CD8-positive, alpha-beta memory T cell (primary cell): ENCODE results near the gene USP4. TPM values are rescaled to one million over a fixed set of nuclear protein-coding genes. Genes with fewer than 3 reads are reported as not detected.
A peak's percentile ranks its signal among the peaks of the same experiment; 100 is the strongest.

ENCODE experiments used
- CTCF ChIA-PET: fragments of 350-600 bp; sonication (Branson Sonifier 250); formaldehyde crosslinking; loops from one replicate; lab custom pipeline; 2021; ENCODE audit warnings: antibody characterized with exemption; lab: Charles Lee
- POLR2A ChIA-PET: fragments of 350-600 bp; sonication (Branson Sonifier 250); formaldehyde crosslinking; loops from one replicate; lab custom pipeline; 2021; ENCODE audit warnings: antibody characterized with exemption; lab: Charles Lee
- DNase-seq, 5 donors: peaks; one replicate each; pipeline versions ENCODE4 v3.0.0 to v3.0.0-alpha.2; 2020 to 2022; ENCODE audit warnings: mixed read lengths in 1 of 5
- H3K27ac ChIP-seq: one replicate; pipeline ENCODE4 v1.7.0; 2013; ENCODE audit warnings: low read depth, mild to moderate bottlenecking, low read length, moderate library complexity
- H3K27me3 ChIP-seq: 2 replicates; pipeline ENCODE4 v1.7.0; 2013; ENCODE audit warnings: low read length, mild to moderate bottlenecking; ENCODE audit not compliant: insufficient read depth, poor library complexity, severe bottlenecking
- H3K36me3 ChIP-seq: 2 replicates; pipeline ENCODE4 v1.7.0; 2013; ENCODE audit warnings: mild to moderate bottlenecking, low read length, moderate library complexity; ENCODE audit not compliant: insufficient read depth
- H3K4me1 ChIP-seq: 2 replicates; pipeline ENCODE4 v1.7.0; 2013; ENCODE audit warnings: mild to moderate bottlenecking, low read length, moderate library complexity; ENCODE audit not compliant: insufficient read depth
- H3K4me3 ChIP-seq: 2 replicates; pipeline ENCODE4 v1.7.0; 2013; ENCODE audit warnings: mild to moderate bottlenecking, low read length
- H3K9me3 ChIP-seq: 2 replicates; pipeline ENCODE4 v1.7.0; 2013; ENCODE audit warnings: mild to moderate bottlenecking, low read length
- H3K27ac Mint-ChIP-seq, 8 donors: one replicate each; pipeline ENCODE4 v1.8.0; 2020 to 2021; ENCODE audit warnings: mixed read lengths in 8 of 8, mild to moderate bottlenecking in 6 of 8, inconsistent platforms in 3 of 8, moderate library complexity in 3 of 8
- H3K27me3 Mint-ChIP-seq, 2 donors: one replicate each; pipeline ENCODE4 v1.8.0; 2020 to 2021; ENCODE audit warnings: mixed read lengths in 2 of 2, mild to moderate bottlenecking in 1 of 2, moderate library complexity in 1 of 2
- H3K36me3 Mint-ChIP-seq, 3 donors: one replicate each; pipeline ENCODE4 v1.8.0; 2020 to 2021; ENCODE audit warnings: mixed read lengths in 3 of 3, inconsistent platforms in 1 of 3, mild to moderate bottlenecking in 1 of 3
- H3K4me1 Mint-ChIP-seq, 3 donors: one replicate each; pipeline ENCODE4 v1.8.0; 2020 to 2021; ENCODE audit warnings: mixed read lengths in 3 of 3, inconsistent platforms in 1 of 3, mild to moderate bottlenecking in 1 of 3
- H3K4me3 Mint-ChIP-seq, 7 donors: one replicate each; pipeline ENCODE4 v1.8.0; 2020 to 2021; ENCODE audit warnings: mixed read lengths in 7 of 7, mild to moderate bottlenecking in 6 of 7, moderate library complexity in 4 of 7, inconsistent platforms in 2 of 7
- H3K9me3 Mint-ChIP-seq, 5 donors: one replicate each; pipeline ENCODE4 v1.8.0; 2020 to 2022; ENCODE audit warnings: mixed read lengths in 5 of 5, mild to moderate bottlenecking in 3 of 5, moderate library complexity in 2 of 5, inconsistent platforms in 1 of 5
- polyA plus RNA-seq: library from polyadenylated mRNA; unstranded; fragments of 300-500 nt; fragmentation: Illumina TruSeq; gene quantifications from one replicate; pipeline ENCODE4 v1.2.3, GENCODE V29; 2021
- total RNA-seq, 2 experiments: library from RNA; stranded (reverse); gene quantifications; one replicate each; pipeline ENCODE4 v1.2.3, GENCODE V29; 2021

Gene USP4
- total and polyA plus RNA-seq, 3 experiments from 2014 or later: 69.9 to 73.0 (median 72.6) TPM

- Mint-ChIP-seq H3K4me1 (peaks cover 4 to 6% (median 5%) of the 10 kb centered on the region in 3 donors), H3K9me3 (no peaks in the 10 kb centered on the region), H3K27ac (no peak overlapping the region), H3K4me3 (no peak overlapping the region), H3K36me3 (peaks cover 0 to 18% (median 2%) of the 10 kb centered on the region in 3 donors), H3K27me3 (no peaks in the 10 kb centered on the region)
- Histone ChIP-seq H3K36me3 (no peaks in the 10 kb centered on the region), H3K4me3 (no peak overlapping the region), H3K27me3 (no peaks in the 10 kb centered on the region), H3K27ac (no peak overlapping the region), H3K4me1 (peaks cover 6% of the 10 kb centered on the region), H3K9me3 (no peaks in the 10 kb centered on the region)
- CTCF ChIA-PET: no interaction called here
- POLR2A ChIA-PET: no interaction called here
- DNase-seq: no peak
These were observed 68.8 kb downstream of the USP4 start for GRCh38 chr3:49271047-49271446.

- Histone ChIP-seq H3K27me3 (no peaks in the 10 kb centered on the region), H3K4me1 (no peaks in the 10 kb centered on the region), H3K36me3 (no peaks in the 10 kb centered on the region), H3K4me3 (no peak overlapping the region), H3K9me3 (no peaks in the 10 kb centered on the region), H3K27ac (no peak overlapping the region)
- no peaks in the 10 kb centered on the region for H3K9me3 Mint-ChIP-seq
- H3K4me1 Mint-ChIP-seq: no peaks in the 10 kb centered on the region
- no peak overlapping the region for H3K4me3 Mint-ChIP-seq
- peaks cover 0 to 18% (median 2%) of the 10 kb centered on the region in 3 donors for H3K36me3 Mint-ChIP-seq
- DNase-seq: no peak
- CTCF ChIA-PET: no interaction called here
- no peaks in the 10 kb centered on the region for H3K27me3 Mint-ChIP-seq
- H3K27ac Mint-ChIP-seq: no peak overlapping the region
- POLR2A ChIA-PET: no interaction called here
These were observed 69.7 kb downstream of the USP4 start for GRCh38 chr3:49270156-49270500.

GRCh38 chr3:49269443-49270155 lies 70.3 kb downstream of the USP4 start:
- Mint-ChIP-seq H3K27ac (no peak overlapping the region), H3K9me3 (no peaks in the 10 kb centered on the region), H3K36me3 (peaks cover 0 to 18% (median 2%) of the 10 kb centered on the region in 3 donors), H3K4me3 (no peak overlapping the region), H3K27me3 (no peaks in the 10 kb centered on the region), H3K4me1 (no peaks in the 10 kb centered on the region)
- H3K4me3 ChIP-seq: no peak overlapping the region
- POLR2A ChIA-PET: no interaction called here
- no peaks in the 10 kb centered on the region for H3K4me1 ChIP-seq
- no peak overlapping the region for H3K27ac ChIP-seq
- H3K9me3 ChIP-seq: no peaks in the 10 kb centered on the region
- H3K36me3 ChIP-seq: no peaks in the 10 kb centered on the region
- H3K27me3 ChIP-seq: no peaks in the 10 kb centered on the region
- CTCF ChIA-PET: no interaction called here
- no peak for DNase-seq

- Mint-ChIP-seq H3K9me3 (no peaks in the 10 kb centered on the region), H3K4me1 (no peaks in the 10 kb centered on the region), H3K36me3 (peaks cover 0 to 18% (median 2%) of the 10 kb centered on the region in 3 donors), H3K27ac (peak overlapping the region in 1 of 8 donors; percentile 5), H3K4me3 (no peak overlapping the region), H3K27me3 (no peaks in the 10 kb centered on the region)
- POLR2A ChIA-PET: no interaction called here
- no peaks in the 10 kb centered on the region for H3K36me3 ChIP-seq
- no peaks in the 10 kb centered on the region for H3K4me1 ChIP-seq
- no peaks in the 10 kb centered on the region for H3K27me3 ChIP-seq
- no peak overlapping the region for H3K4me3 ChIP-seq
- no peak overlapping the region for H3K27ac ChIP-seq
- CTCF ChIA-PET: no interaction called here
- H3K9me3 ChIP-seq: no peaks in the 10 kb centered on the region
- DNase-seq: no peak
These were observed 73.3 kb downstream of the USP4 start for GRCh38 chr3:49266410-49267095.

- no peaks in the 10 kb centered on the region for H3K27me3 ChIP-seq
- H3K36me3 Mint-ChIP-seq: peaks cover 0 to 15% (median 2%) of the 10 kb centered on the region in 3 donors
- CTCF ChIA-PET: interaction anchor here (0.7 kb wide), 1 partner anchor 12 kb away, joined by 3 read pairs; no protein-coding TSS in a partner anchor
- POLR2A ChIA-PET: no interaction called here
- no peaks in the 10 kb centered on the region for H3K9me3 Mint-ChIP-seq
- no peaks in the 10 kb centered on the region for H3K9me3 ChIP-seq
- H3K4me1 ChIP-seq: no peaks in the 10 kb centered on the region
- no peak overlapping the region for H3K4me3 ChIP-seq
- no peaks in the 10 kb centered on the region for H3K36me3 ChIP-seq
- no peaks in the 10 kb centered on the region for H3K27me3 Mint-ChIP-seq
- H3K27ac Mint-ChIP-seq: no peak overlapping the region
- no peak overlapping the region for H3K27ac ChIP-seq
- H3K4me3 Mint-ChIP-seq: no peak overlapping the region
- H3K4me1 Mint-ChIP-seq: no peaks in the 10 kb centered on the region
- DNase-seq: no peak
These were observed 74.0 kb downstream of the USP4 start for GRCh38 chr3:49265661-49266386.

GRCh38 chr3:49263159-49263889 lies 76.5 kb downstream of the USP4 start:
- H3K4me1 ChIP-seq: no peaks in the 10 kb centered on the region
- H3K36me3 ChIP-seq: no peaks in the 10 kb centered on the region
- Mint-ChIP-seq H3K36me3 (peaks cover 0 to 2% (median 0%) of the 10 kb centered on the region in 3 donors), H3K4me1 (no peaks in the 10 kb centered on the region), H3K9me3 (no peaks in the 10 kb centered on the region), H3K27ac (no peak overlapping the region), H3K27me3 (no peaks in the 10 kb centered on the region), H3K4me3 (no peak overlapping the region)
- POLR2A ChIA-PET: no interaction called here
- DNase-seq: no peak
- CTCF ChIA-PET: no interaction called here
- no peak overlapping the region for H3K27ac ChIP-seq
- H3K27me3 ChIP-seq: no peaks in the 10 kb centered on the region
- no peaks in the 10 kb centered on the region for H3K9me3 ChIP-seq
- H3K4me3 ChIP-seq: no peak overlapping the region

- no peaks in the 10 kb centered on the region for H3K36me3 ChIP-seq
- no peaks in the 10 kb centered on the region for H3K9me3 Mint-ChIP-seq
- H3K36me3 Mint-ChIP-seq: no peaks in the 10 kb centered on the region
- H3K27ac ChIP-seq: no peak overlapping the region
- no peak overlapping the region for H3K4me3 ChIP-seq
- no peaks in the 10 kb centered on the region for H3K27me3 ChIP-seq
- no peaks in the 10 kb centered on the region for H3K27me3 Mint-ChIP-seq
- no peaks in the 10 kb centered on the region for H3K9me3 ChIP-seq
- no peak for DNase-seq
- no peaks in the 10 kb centered on the region for H3K4me1 ChIP-seq
- ChIA-PET CTCF (no interaction called here), POLR2A (no interaction called here)
- no peak overlapping the region for H3K27ac Mint-ChIP-seq
- H3K4me1 Mint-ChIP-seq: no peaks in the 10 kb centered on the region
- no peak overlapping the region for H3K4me3 Mint-ChIP-seq
These were observed 79.0 kb downstream of the USP4 start for GRCh38 chr3:49260806-49261324.
